H1 (cell line): ENCODE data around the gene RPS6KA2. TPM values are rescaled to one million over a fixed set of nuclear protein-coding genes. Genes with fewer than 3 reads are reported as not detected.

Source experiments
- CTCF ChIA-PET: fragments of 300-600 bp; sonication (Branson Sonifier 250); formaldehyde crosslinking; loops from one replicate; lab custom pipeline; 2021; ENCODE audit not compliant: partially characterized antibody; lab: Charles Lee
- POLR2A ChIA-PET: fragments of 300-600 bp; sonication (Branson Sonifier 250); formaldehyde crosslinking; loops from one replicate; lab custom pipeline; 2021; ENCODE audit warnings: inconsistent platforms; ENCODE audit not compliant: partially characterized antibody; lab: Charles Lee
- DNase-seq, 2 experiments: peaks; one replicate each; pipeline versions ENCODE4 v3.0.0 to v3.0.0-alpha.2; 2010 to 2022; ENCODE audit warnings: low spot score in 2 of 2, low read depth in 1 of 2, mixed read lengths in 1 of 2
- FAIRE-seq: peaks from 2 replicates; lab custom pipeline; 2011; peaks lifted over from hg19 to GRCh38; lab: Jason Lieb, UNC
- H2AFZ ChIP-seq: 2 replicates; pipeline ENCODE4 v1.8.1; 2012; ENCODE audit warnings: low read length, inconsistent platforms
- H2AK5ac ChIP-seq: 2 replicates; pipeline ENCODE4 v1.6.1; 2013; ENCODE audit warnings: low read depth, low read length
- H2BK120ac ChIP-seq: replicated peaks from 2 replicates; pipeline ENCODE3; 2013; ENCODE audit warnings: low read depth, low read length, inconsistent platforms
- H2BK12ac ChIP-seq: 2 replicates; pipeline ENCODE4 v1.6.1; 2013; ENCODE audit warnings: low read depth, low read length
- H2BK15ac ChIP-seq: 2 replicates; pipeline ENCODE4 v1.6.1; 2013; ENCODE audit warnings: low read length
- H2BK20ac ChIP-seq: 2 replicates; pipeline ENCODE4 v1.6.1; 2013; ENCODE audit warnings: low read length
- H2BK5ac ChIP-seq: 2 replicates; pipeline ENCODE4 v1.6.1; 2013; ENCODE audit warnings: low read depth, low read length
- H3K14ac ChIP-seq: 2 replicates; pipeline ENCODE4 v1.6.1; 2013; ENCODE audit warnings: inconsistent platforms; ENCODE audit not compliant: insufficient read length
- H3K18ac ChIP-seq: 2 replicates; pipeline ENCODE4 v1.6.1; 2013; ENCODE audit warnings: low read length; ENCODE audit errors: extremely low read depth
- H3K23ac ChIP-seq: 2 replicates; pipeline ENCODE4 v1.6.1; 2013; ENCODE audit warnings: inconsistent platforms; ENCODE audit not compliant: insufficient read length
- H3K23me2 ChIP-seq: 2 replicates; pipeline ENCODE4 v1.6.1; 2013; ENCODE audit warnings: low read depth, low read length
- H3K27ac ChIP-seq: 2 replicates; pipeline ENCODE4 v1.6.1; 2011; ENCODE audit warnings: low read depth, low read length, inconsistent platforms
- H3K27me3 ChIP-seq, 4 experiments: replicated peaks in 1 of 4; 1 replicate in 1 of 4; 2 replicates in 3 of 4; pipeline versions ENCODE4 v1.6.1 to v1.8.1; 2011 to 2013; ENCODE audit warnings: low read length in 3 of 4, mild to moderate bottlenecking in 3 of 4, inconsistent platforms in 2 of 4, mixed read lengths in 2 of 4, moderate library complexity in 1 of 4; ENCODE audit not compliant: control insufficient read depth in 3 of 4, insufficient read depth in 3 of 4; ENCODE audit errors: extremely low read depth in 1 of 4
- H3K36me3 ChIP-seq, 4 experiments: 2 replicates each; pipeline versions ENCODE4 v1.6.1 to v1.8.1; 2011 to 2013; ENCODE audit warnings: mild to moderate bottlenecking in 4 of 4, low read length in 3 of 4, moderate library complexity in 2 of 4, control low read depth in 1 of 4, inconsistent platforms in 1 of 4; ENCODE audit not compliant: insufficient read depth in 4 of 4, control insufficient read depth in 2 of 4
- H3K4ac ChIP-seq: replicated peaks from 2 replicates; pipeline ENCODE3; 2013; ENCODE audit warnings: low read length, low read depth, mixed read lengths, inconsistent platforms; ENCODE audit not compliant: insufficient read length
- H3K4me1 ChIP-seq, 4 experiments: replicated peaks in 1 of 4; 1 replicate in 1 of 4; 2 replicates in 3 of 4; pipeline versions ENCODE4 v1.6.1 to v1.8.1; 2011 to 2013; ENCODE audit warnings: low read length in 3 of 4, inconsistent platforms in 2 of 4, mixed read lengths in 1 of 4; ENCODE audit not compliant: insufficient read depth in 4 of 4, control insufficient read depth in 3 of 4
- H3K4me2 ChIP-seq, 2 experiments: 2 replicates each; pipeline versions ENCODE4 v1.6.1 to v1.8.1; 2011 to 2013; ENCODE audit warnings: low read depth in 2 of 2, low read length in 2 of 2, control low read depth in 1 of 2, inconsistent platforms in 1 of 2, mild to moderate bottlenecking in 1 of 2; ENCODE audit not compliant: insufficient read depth in 1 of 2
- H3K4me3 ChIP-seq, 4 experiments: fragments of 200-600, 300-600 bp in 1 of 4; sonication (generic), shearing (Covaris generic), sonication (Bioruptor Twin) in 1 of 4; 2 replicates each; pipeline versions ENCODE4 v1.5.1 to v1.8.1; 2011 to 2016; ENCODE audit warnings: low read length in 4 of 4, low read depth in 3 of 4, control low read depth in 2 of 4, inconsistent platforms in 2 of 4, mild to moderate bottlenecking in 2 of 4, mixed read lengths in 1 of 4, moderate library complexity in 1 of 4; ENCODE audit not compliant: insufficient read depth in 2 of 4; ENCODE audit errors: extremely low read depth in 1 of 4
- H3K56ac ChIP-seq: replicated peaks from 2 replicates; pipeline ENCODE3; 2013; ENCODE audit warnings: low read depth, mild to moderate bottlenecking, mixed read lengths, low read length, inconsistent platforms; ENCODE audit not compliant: insufficient read length
- H3K79me1 ChIP-seq: 2 replicates; pipeline ENCODE4 v1.6.1; 2013; ENCODE audit warnings: low read depth, low read length, control low read depth
- H3K79me2 ChIP-seq, 2 experiments: 2 replicates each; pipeline versions ENCODE4 v1.6.1 to v1.8.1; 2012 to 2013; ENCODE audit warnings: low read length in 2 of 2, mild to moderate bottlenecking in 2 of 2, inconsistent platforms in 1 of 2; ENCODE audit not compliant: insufficient read depth in 2 of 2, control insufficient read depth in 1 of 2
- H3K9ac ChIP-seq, 4 experiments: replicated peaks in 1 of 4; 1 replicate in 1 of 4; 2 replicates in 3 of 4; pipeline versions ENCODE4 v1.6.1 to v1.8.1; 2011 to 2013; ENCODE audit warnings: low read depth in 3 of 4, low read length in 3 of 4, control low read depth in 2 of 4, mild to moderate bottlenecking in 2 of 4, moderate library complexity in 2 of 4, inconsistent platforms in 1 of 4; ENCODE audit errors: extremely low read depth in 1 of 4
- H3K9me3 ChIP-seq, 2 experiments: 2 replicates each; pipeline versions ENCODE4 v1.6.1 to v1.8.1; 2012 to 2013; ENCODE audit warnings: mild to moderate bottlenecking in 2 of 2, moderate library complexity in 2 of 2, control low read depth in 1 of 2, inconsistent platforms in 1 of 2, low read depth in 1 of 2, low read length in 1 of 2, mixed read lengths in 1 of 2; ENCODE audit not compliant: insufficient read depth in 2 of 2
- H4K20me1 ChIP-seq, 2 experiments: replicated peaks in 1 of 2; 2 replicates each; pipeline versions ENCODE3 to v1.8.1; 2011 to 2013; ENCODE audit warnings: inconsistent platforms in 2 of 2, low read length in 2 of 2, mild to moderate bottlenecking in 1 of 2; ENCODE audit not compliant: insufficient read depth in 2 of 2, control insufficient read depth in 1 of 2
- H4K5ac ChIP-seq: 2 replicates; pipeline ENCODE4 v1.6.1; 2013; ENCODE audit warnings: low read length, low read depth, mixed read lengths, inconsistent platforms; ENCODE audit not compliant: insufficient read length
- H4K8ac ChIP-seq: 2 replicates; pipeline ENCODE4 v1.8.0; 2013; ENCODE audit warnings: mild to moderate bottlenecking, moderate library complexity, low read length, inconsistent platforms; ENCODE audit not compliant: insufficient read depth; ENCODE audit errors: extremely low read depth
- H4K91ac ChIP-seq: replicated peaks from 2 replicates; pipeline ENCODE3; 2013; ENCODE audit warnings: low read length, mixed read lengths, inconsistent platforms; ENCODE audit not compliant: insufficient read length
- BCL11A ChIP-seq, 2 experiments: IDR thresholded peaks; one replicate each; pipeline ENCODE4 v1.6.1; 2011; ENCODE audit warnings: low read depth in 2 of 2, low read length in 2 of 2, mild to moderate bottlenecking in 2 of 2
- CBX8 ChIP-seq: fragments of 300-800, 300-1000 bp; sonication (generic); IDR thresholded peaks from 2 replicates; pipeline ENCODE4 v1.7.1; 2016; ENCODE audit warnings: low read depth, low read length, borderline replicate concordance
- CREB1 ChIP-seq: IDR thresholded peaks from 2 replicates; pipeline ENCODE4 v1.6.1; 2012; ENCODE audit warnings: inconsistent platforms
- EP300 ChIP-seq, 2 experiments: IDR thresholded peaks; 1 replicate in 1 of 2; 2 replicates in 1 of 2; pipeline ENCODE4 v1.6.1; 2011 to 2012; ENCODE audit warnings: low read depth in 2 of 2, low read length in 2 of 2, mild to moderate bottlenecking in 2 of 2, borderline replicate concordance in 1 of 2, inconsistent platforms in 1 of 2, moderate library complexity in 1 of 2
- GABPA ChIP-seq: IDR thresholded peaks from 2 replicates; pipeline ENCODE4 v1.6.1; 2011; ENCODE audit warnings: mild to moderate bottlenecking, low read length, moderate library complexity, borderline replicate concordance; ENCODE audit not compliant: insufficient read depth
- HDAC2 ChIP-seq, 2 experiments: fragments of 300-600 bp in 1 of 2; sonication (generic) in 1 of 2; IDR thresholded peaks; 2 replicates each; pipeline ENCODE4 v1.6.1; 2011 to 2012; ENCODE audit warnings: low read depth in 2 of 2, low read length in 2 of 2, mild to moderate bottlenecking in 2 of 2, moderate library complexity in 2 of 2, borderline replicate concordance in 1 of 2, inconsistent platforms in 1 of 2
- PHF8 ChIP-seq: fragments of 200-600 bp; sonication (generic); conservative IDR thresholded peaks from 2 replicates; pipeline ENCODE4 v1.7.1; 2012; ENCODE audit warnings: low read depth, mild to moderate bottlenecking, inconsistent platforms, low read length, moderate library complexity
- POU5F1 ChIP-seq: IDR thresholded peaks from 2 replicates; pipeline ENCODE4 v1.6.1; 2011; ENCODE audit warnings: low read depth, mild to moderate bottlenecking, low read length, moderate library complexity
- SIRT6 ChIP-seq: IDR thresholded peaks from one replicate; pipeline ENCODE4 v1.7.1; 2012; ENCODE audit warnings: low read length, inconsistent platforms
- SP1 ChIP-seq: IDR thresholded peaks from 2 replicates; pipeline ENCODE4 v1.6.1; 2011; ENCODE audit warnings: low read depth, low read length
- ZNF274 ChIP-seq: IDR thresholded peaks from 2 replicates; pipeline ENCODE4 v1.7.0; 2012; ENCODE audit warnings: low read length, borderline replicate concordance; ENCODE audit errors: extremely low read depth
- WGBS, 2 experiments: shearing (Covaris generic) in 1 of 2; methylation state at CpG; one replicate each; pipeline versions ENCODE4 v1.1.6 to v1.1.7; 2013 to 2015; ENCODE audit warnings: low lambda C conversion rate in 2 of 2, mixed read lengths in 2 of 2, inconsistent platforms in 1 of 2, low coverage in 1 of 2, missing lambda C conversion rate in 1 of 2; ENCODE audit not compliant: insufficient replicate concordance in 2 of 2, insufficient coverage in 1 of 2, insufficient read length in 1 of 2; ENCODE audit errors: extremely low coverage in 1 of 2, missing lambda C conversion rate in 1 of 2; 5-methylcytosine and 5-hydroxymethylcytosine counted together
- polyA plus RNA-seq, 7 experiments: library from polyadenylated mRNA; depleted of rRNA in 3 of 7; stranded (reverse) in 5 of 7; unstranded in 2 of 7; fragments of >200 nt in 5 of 7; fragments of 200-250 nt in 2 of 7; gene quantifications; 1 replicate in 5 of 7; 2 replicates in 1 of 7; 4 replicates in 1 of 7; pipeline versions ENCODE4 v1.2.1 to v1.2.3, GENCODE V29; 2011 to 2013; ENCODE audit warnings: missing spikeins in 2 of 7, mixed read lengths in 2 of 7
- total RNA-seq: library from RNA; stranded (reverse); fragmentation: NEBNext Ultra II Directional; extraction: Animal tissue kit (Norgen Biotek cat#: 25700); gene quantifications from 2 replicates; pipeline ENCODE4 v1.2.1, GENCODE V29; 2021

The RPS6KA2 gene
- total and polyA plus RNA-seq, 2 of the 8 experiments (the other 6 are each of a cell fraction or from before 2014, with no cell fraction given): 8.8 to 25.7 TPM

DNA sequence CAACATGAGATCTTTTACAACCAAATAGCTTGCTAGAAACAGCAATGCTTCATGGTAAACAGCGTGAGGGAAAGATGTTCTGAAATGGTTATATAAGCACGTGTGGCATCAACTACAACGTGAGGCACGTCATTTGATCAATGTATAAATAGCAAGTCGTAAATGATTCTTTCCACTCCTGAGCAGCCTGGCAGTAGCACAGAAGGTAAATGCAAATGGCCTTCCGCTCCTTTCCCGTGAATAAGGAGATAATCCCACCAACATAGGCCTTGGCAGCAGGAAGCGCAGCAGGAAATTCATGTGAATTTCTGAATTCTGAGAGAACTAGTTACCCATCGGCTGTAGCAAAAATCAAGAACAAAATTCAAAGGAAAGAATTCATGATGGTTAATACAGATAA is 17.0 kb downstream of the RPS6KA2 start:
- no peak overlapping the region for H2AFZ ChIP-seq
- H3K4me3 ChIP-seq: no peak overlapping the region
- no peak overlapping the region for H4K5ac ChIP-seq
- no peak overlapping the region for H2BK120ac ChIP-seq
- H3K4ac ChIP-seq: no peak overlapping the region
- peaks cover 3 to 4% of the 10 kb centered on the region in 2 experiments for H4K20me1 ChIP-seq
- FAIRE-seq (peak; percentile 66), DNase-seq (no peak)
- TF ChIP-seq ZNF274 (no peak), GABPA (no peak), CREB1 (no peak), EP300 (IDR thresholded peaks at IDR 0.05; ENCODE audit: borderline replicate concordance in 1 of 2, low read depth in 2 of 2, low read length in 2 of 2) (no peak), PHF8 (no peak), BCL11A (IDR thresholded peaks at IDR 0.05; ENCODE audit: low read depth in 2 of 2, low read length in 2 of 2) (no peak), HDAC2 (IDR thresholded peaks at IDR 0.05; ENCODE audit: borderline replicate concordance in 1 of 2, low read depth in 2 of 2, low read length in 2 of 2) (no peak), SP1 (no peak), SIRT6 (no peak), CBX8 (no peak), POU5F1 (no peak)
- H3K56ac ChIP-seq: no peak overlapping the region
- H3K9ac ChIP-seq: no peak overlapping the region
- no peak overlapping the region for H3K27ac ChIP-seq
- no peak overlapping the region for H4K8ac ChIP-seq
- H4K91ac ChIP-seq: no peak overlapping the region
- no peak overlapping the region for H3K18ac ChIP-seq
- POLR2A ChIA-PET: no interaction called here
- peaks cover 0 to 11% (median 2%) of the 10 kb centered on the region in 4 experiments; a peak in 3 of 7 replicates for H3K4me1 ChIP-seq
- CTCF ChIA-PET: interaction anchor here (1.3 to 1.7 kb wide), 2 partner anchors 9 to 11 kb away, joined by 3 to 6 read pairs; no protein-coding TSS in a partner anchor
- no peaks in the 10 kb centered on the region for H3K9me3 ChIP-seq
- H3K79me1 ChIP-seq: no peaks in the 10 kb centered on the region
- 0 out of 2 replicates have a peak overlapping the region, but pooled peaks have one; percentile 53 for H2BK15ac ChIP-seq
- H3K36me3 ChIP-seq: no peaks in the 10 kb centered on the region
- no peak overlapping the region for H2BK12ac ChIP-seq
- no peak overlapping the region for H3K14ac ChIP-seq
- peaks cover 0 to 45% of the 10 kb centered on the region in 2 experiments; a peak in 2 of 4 replicates for H3K79me2 ChIP-seq
- H3K23ac ChIP-seq: no peak overlapping the region
- H3K4me2 ChIP-seq: no peak overlapping the region
- no peak overlapping the region for H2AK5ac ChIP-seq
- H2BK20ac ChIP-seq: no peak overlapping the region
- H3K23me2 ChIP-seq: no peaks in the 10 kb centered on the region
- no peaks in the 10 kb centered on the region for H3K27me3 ChIP-seq
- no peak overlapping the region for H2BK5ac ChIP-seq
- WGBS, 2 experiments: 75% methylated on average over 9 of the region's 9 CpGs; no CpG with 5 or more reads in 1 of the 2 experiments
